22Rv1 (cell line): ENCODE results near the gene NUDC.

Source experiments
- H3K27ac ChIP-seq: fragments of 450-650 bp; 2 replicates; pipeline ENCODE4 v1.5.1; 2017
- CTCF ChIP-seq: fragments of 450-650 bp; IDR thresholded peaks from 2 replicates; pipeline ENCODE4 v1.5.1; 2017; ENCODE audit warnings: mild to moderate bottlenecking
- ZFX ChIP-seq: fragments of 450-650 bp; IDR thresholded peaks from 2 replicates; pipeline ENCODE4 v1.6.1; 2017; ENCODE audit warnings: antibody characterized with exemption, borderline replicate concordance

NUDC gene

GRCh38 chr1:26978901-26979300 lies 57.4 kb downstream of the NUDC start:
- H3K27ac ChIP-seq = no peak overlapping the region
- TF ChIP-seq ZFX (no peak), CTCF (no peak)

- TF ChIP-seq CTCF (no peak), ZFX (no peak)
Measured at GRCh38 chr1:26981146-26981846, 59.8 kb downstream of the NUDC start.

GRCh38 chr1:26983863-26984262 lies 62.3 kb downstream of the NUDC start:
- H3K27ac ChIP-seq = no peak overlapping the region
- no peak for TF ChIP-seq CTCF
- TF ChIP-seq ZFX = no peak

More at GRCh38 chr1:26981146-26981846, 59.8 kb downstream of the NUDC start:
- H3K27ac ChIP-seq = no peak overlapping the region

- TF ChIP-seq CTCF (no peak), ZFX (no peak)
- H3K27ac ChIP-seq = no peak overlapping the region
Measured at GRCh38 chr1:26984291-26984690, 62.7 kb downstream of the NUDC start.

- TF ChIP-seq CTCF (no peak), ZFX (no peak)
- peak overlapping the region; percentile 40 for H3K27ac ChIP-seq
Measured at GRCh38 chr1:26986658-26987057, 65.1 kb downstream of the NUDC start.

- peak overlapping the region; percentile 93 for H3K27ac ChIP-seq
Measured at GRCh38 chr1:26989403-26990109, 68.0 kb downstream of the NUDC start.

- TF ChIP-seq ZFX (no peak), CTCF (no peak)
- H3K27ac ChIP-seq = peak overlapping the region; percentile 93
Measured at GRCh38 chr1:26991310-26992116, 70.0 kb downstream of the NUDC start.
